Measurements from ENCODE around the gene TTC39A. TPM values are rescaled to one million over a fixed set of nuclear protein-coding genes. Genes with fewer than 3 reads are reported as not detected.

Gene TTC39A
- total and polyA plus RNA-seq, 11 donors = 8.4 to 29.2 (median 23.2) TPM

DNA sequence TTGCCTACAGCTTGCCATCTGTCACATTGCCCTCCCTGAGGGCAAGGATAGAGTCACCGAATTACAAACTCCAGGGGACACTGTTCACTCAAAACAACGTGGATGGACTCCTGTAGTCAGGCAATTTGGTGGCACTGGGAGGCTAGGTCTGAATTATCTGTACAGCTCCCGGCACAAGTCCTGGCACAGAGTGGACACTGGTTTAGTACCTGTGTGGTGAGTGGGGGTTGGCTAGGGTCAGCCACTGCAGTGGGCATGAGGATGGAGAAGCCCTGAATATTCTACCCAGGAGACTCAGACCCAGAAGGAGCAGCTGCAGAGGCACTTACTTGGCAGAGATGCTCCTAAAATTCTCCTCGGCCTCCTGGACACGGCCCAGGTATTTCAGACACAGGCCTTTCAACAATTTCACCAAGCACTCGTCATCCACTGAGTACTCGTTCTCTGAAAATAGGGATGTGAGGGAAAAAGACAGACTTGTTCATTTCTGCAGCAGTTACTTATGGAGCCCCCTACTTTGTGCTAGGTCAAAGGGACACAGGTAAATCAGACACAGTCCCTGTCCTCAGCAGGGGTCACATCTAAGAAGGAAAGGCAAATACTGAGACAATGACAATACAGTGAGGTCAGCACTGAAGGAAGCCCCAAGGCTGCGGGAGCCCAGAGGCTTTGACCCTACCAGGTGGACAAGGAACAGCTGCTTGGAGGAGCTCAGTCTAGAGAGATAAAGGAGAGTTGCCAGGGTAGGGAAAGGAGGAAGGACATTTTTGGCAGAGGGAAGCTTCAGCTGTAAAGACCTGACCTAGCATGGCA is 40.5 kb downstream of the TTC39A start:
- WGBS, 4 donors = 68 to 89% (median 83%) methylated on average over 8 of the region's 8 CpGs
- Histone ChIP-seq H3K36me3 (peaks cover 0 to 17% (median 0%) of the 10 kb centered on the region in 9 donors), H3K4me3 (no peak overlapping the region), H3K4me1 (peaks cover 0 to 6% (median 3%) of the 10 kb centered on the region in 12 donors), H3K9me3 (no peaks in the 10 kb centered on the region), H3K27ac (no peak overlapping the region), H3K27me3 (no peaks in the 10 kb centered on the region)
- DNase-seq (no peak), ATAC-seq (no peak)
- no peak for TF ChIP-seq POLR2A (IDR thresholded peaks at IDR 0.05)
- TF ChIP-seq, protein P1, sequence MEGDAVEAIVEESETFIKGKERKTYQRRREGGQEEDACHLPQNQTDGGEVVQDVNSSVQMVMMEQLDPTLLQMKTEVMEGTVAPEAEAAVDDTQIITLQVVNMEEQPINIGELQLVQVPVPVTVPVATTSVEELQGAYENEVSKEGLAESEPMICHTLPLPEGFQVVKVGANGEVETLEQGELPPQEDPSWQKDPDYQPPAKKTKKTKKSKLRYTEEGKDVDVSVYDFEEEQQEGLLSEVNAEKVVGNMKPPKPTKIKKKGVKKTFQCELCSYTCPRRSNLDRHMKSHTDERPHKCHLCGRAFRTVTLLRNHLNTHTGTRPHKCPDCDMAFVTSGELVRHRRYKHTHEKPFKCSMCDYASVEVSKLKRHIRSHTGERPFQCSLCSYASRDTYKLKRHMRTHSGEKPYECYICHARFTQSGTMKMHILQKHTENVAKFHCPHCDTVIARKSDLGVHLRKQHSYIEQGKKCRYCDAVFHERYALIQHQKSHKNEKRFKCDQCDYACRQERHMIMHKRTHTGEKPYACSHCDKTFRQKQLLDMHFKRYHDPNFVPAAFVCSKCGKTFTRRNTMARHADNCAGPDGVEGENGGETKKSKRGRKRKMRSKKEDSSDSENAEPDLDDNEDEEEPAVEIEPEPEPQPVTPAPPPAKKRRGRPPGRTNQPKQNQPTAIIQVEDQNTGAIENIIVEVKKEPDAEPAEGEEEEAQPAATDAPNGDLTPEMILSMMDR (IDR thresholded peaks at IDR 0.05) = no peak
- intact Hi-C loops (cut with DNase I) = loop anchor here in 3 of 10 donors (10.0 kb wide), 2 partner anchors 55 to 95 kb away; partner anchors contain the start of gene RNF11 (in 2 of the 3)

GRCh38 chr1:51288578-51288977 is 41.8 kb downstream of the TTC39A start:
- intact Hi-C loops (cut with DNase I) = no loop called here
- Histone ChIP-seq H3K27me3 (no peaks in the 10 kb centered on the region), H3K27ac (no peak overlapping the region), H3K4me3 (no peak overlapping the region), H3K9me3 (no peaks in the 10 kb centered on the region), H3K4me1 (peaks cover 0 to 13% (median 8%) of the 10 kb centered on the region in 12 donors), H3K36me3 (peaks cover 0 to 17% (median 0%) of the 10 kb centered on the region in 9 donors)
- no peak for TF ChIP-seq POLR2A (IDR thresholded peaks at IDR 0.05)
- TF ChIP-seq, protein P1 (IDR thresholded peaks at IDR 0.05) = no peak
- no peak for ATAC-seq
- WGBS, 4 donors = 91 to 95% (median 94%) methylated on average over 5 of the region's 5 CpGs
- no peak for DNase-seq

- Histone ChIP-seq H3K4me1 (peaks cover 0 to 13% (median 8%) of the 10 kb centered on the region in 12 donors), H3K9me3 (no peaks in the 10 kb centered on the region), H3K27me3 (no peaks in the 10 kb centered on the region), H3K4me3 (no peak overlapping the region), H3K36me3 (peaks cover 0 to 17% (median 0%) of the 10 kb centered on the region in 9 donors), H3K27ac (no peak overlapping the region)
- no peak for TF ChIP-seq POLR2A (IDR thresholded peaks at IDR 0.05)
- TF ChIP-seq, protein P1 (IDR thresholded peaks at IDR 0.05) = no peak
- DNase-seq (no peak), ATAC-seq (no peak)
- 77 to 94% (median 92%) methylated on average over 8 of the region's 8 CpGs for WGBS, 4 donors
- intact Hi-C loops (cut with DNase I) = no loop called here
Observed at GRCh38 chr1:51287966-51288365, 42.4 kb downstream of the TTC39A start.

- Histone ChIP-seq H3K4me3 (no peak overlapping the region), H3K4me1 (peaks cover 0 to 22% (median 9%) of the 10 kb centered on the region in 12 donors), H3K27ac (no peak overlapping the region), H3K36me3 (peaks cover 0 to 17% (median 0%) of the 10 kb centered on the region in 9 donors), H3K9me3 (no peaks in the 10 kb centered on the region), H3K27me3 (no peaks in the 10 kb centered on the region)
- ATAC-seq (no peak), DNase-seq (no peak)
- intact Hi-C loops (cut with DNase I) = no loop called here
- TF ChIP-seq POLR2A (IDR thresholded peaks at IDR 0.05) = no peak
- TF ChIP-seq, protein P1 (IDR thresholded peaks at IDR 0.05) = no peak
- WGBS, 4 donors = 83 to 98% (median 95%) methylated on average over 1 of the region's 1 CpG
Observed at GRCh38 chr1:51285055-51285454, 45.3 kb downstream of the TTC39A start.
